AG04450 (cell line): ENCODE measurements around the gene CCDC198. TPM values are rescaled to one million over a fixed set of nuclear protein-coding genes. Genes with fewer than 3 reads are reported as not detected.

Experiments
- CTCF ChIA-PET: fragments of 300-600, 350-600 bp; formaldehyde crosslinking; extraction: SDS; loops from one replicate; lab custom pipeline; 2022; ENCODE audit warnings: antibody characterized with exemption, inconsistent platforms; lab: Charles Lee
- POLR2A ChIA-PET: fragments of 350-600 bp; formaldehyde crosslinking; extraction: SDS; loops from one replicate; lab custom pipeline; 2021; ENCODE audit warnings: antibody characterized with exemption, inconsistent platforms; lab: Yijun Ruan, JAX
- DNase-seq: peaks from one replicate; pipeline ENCODE4 v3.0.0-alpha.2; 2011; ENCODE audit warnings: low read depth, low spot score
- H3K27ac ChIP-seq: one replicate; pipeline ENCODE4 v1.5.1; 2012; ENCODE audit warnings: low read depth, low read length, control low read depth
- H3K27me3 ChIP-seq: one replicate; pipeline ENCODE4 v1.6.0; 2012; ENCODE audit warnings: low read length; ENCODE audit not compliant: control insufficient read depth, insufficient read depth
- H3K4me3 ChIP-seq: 2 replicates; pipeline ENCODE4 v1.5.1; 2011; ENCODE audit warnings: mild to moderate bottlenecking, low read depth, low read length, control low read depth
- H3K9me3 ChIP-seq: 2 replicates; pipeline ENCODE4 v1.5.1; 2012; ENCODE audit warnings: low read length; ENCODE audit not compliant: control insufficient read depth, insufficient read depth
- CTCF ChIP-seq: IDR thresholded peaks from 2 replicates; pipeline ENCODE4 v1.5.1; 2011; ENCODE audit warnings: low read depth, low read length, control low read depth, inconsistent platforms
- polyA plus RNA-seq: library from polyadenylated mRNA; depleted of rRNA; stranded (reverse); fragments of >200 nt; gene quantifications from 2 replicates; pipeline ENCODE4 v1.2.3, GENCODE V29; 2011

CCDC198 gene
- polyA plus RNA-seq, 1 experiment = not detected

GRCh38 chr14:57479197-57479596 lies 14.5 kb downstream of the CCDC198 start:
- CTCF ChIA-PET = no interaction called here
- Histone ChIP-seq H3K27me3 (no peaks in the 10 kb centered on the region), H3K27ac (no peak overlapping the region), H3K4me3 (no peak overlapping the region), H3K9me3 (no peaks in the 10 kb centered on the region)
- POLR2A ChIA-PET = no interaction called here
- DNase-seq = no peak
- TF ChIP-seq CTCF = no peak

- POLR2A ChIA-PET = no interaction called here
- Histone ChIP-seq H3K27me3 (no peaks in the 10 kb centered on the region), H3K27ac (no peak overlapping the region), H3K4me3 (no peak overlapping the region), H3K9me3 (no peaks in the 10 kb centered on the region)
- no peak for TF ChIP-seq CTCF
- no peak for DNase-seq
- CTCF ChIA-PET = no interaction called here
Measured at GRCh38 chr14:57478050-57478449, 15.6 kb downstream of the CCDC198 start.

GRCh38 chr14:57470909-57471308 lies 22.7 kb downstream of the CCDC198 start:
- no peak overlapping the region for H3K27ac ChIP-seq
- no peak for DNase-seq
- TF ChIP-seq CTCF = no peak
- no peaks in the 10 kb centered on the region for H3K9me3 ChIP-seq
- H3K4me3 ChIP-seq = no peak overlapping the region
- CTCF ChIA-PET = no interaction called here
- POLR2A ChIA-PET = no interaction called here
- no peaks in the 10 kb centered on the region for H3K27me3 ChIP-seq

- CTCF ChIA-PET = no interaction called here
- Histone ChIP-seq H3K9me3 (no peaks in the 10 kb centered on the region), H3K27ac (no peak overlapping the region), H3K4me3 (no peak overlapping the region), H3K27me3 (no peaks in the 10 kb centered on the region)
- POLR2A ChIA-PET = no interaction called here
- no peak for DNase-seq
- no peak for TF ChIP-seq CTCF
Measured at GRCh38 chr14:57464008-57464730, 29.5 kb downstream of the CCDC198 start.

GRCh38 chr14:57462551-57462950 lies 31.1 kb downstream of the CCDC198 start:
- Histone ChIP-seq H3K27ac (no peak overlapping the region), H3K9me3 (no peaks in the 10 kb centered on the region), H3K4me3 (no peak overlapping the region), H3K27me3 (no peaks in the 10 kb centered on the region)
- POLR2A ChIA-PET = no interaction called here
- TF ChIP-seq CTCF = no peak
- DNase-seq = no peak
- CTCF ChIA-PET = no interaction called here
